OCI-LY1 (cell line): ENCODE measurements around the gene MUC6.

Experiments
- H2AFZ ChIP-seq: fragments of 200-600 bp; sonication (generic), shearing (Covaris generic); 2 replicates; pipeline ENCODE4 v1.6.0; 2014; ENCODE audit warnings: antibody characterized with exemption, mild to moderate bottlenecking, low read length
- H3F3A ChIP-seq: fragments of 200-600 bp; sonication (generic), shearing (Covaris generic); 2 replicates; pipeline ENCODE4 v1.6.0; 2014; ENCODE audit warnings: mild to moderate bottlenecking, antibody characterized with exemption, low read length, moderate library complexity; ENCODE audit not compliant: insufficient read depth
- H3K27ac ChIP-seq: fragments of 200-600 bp; sonication (generic); 2 replicates; pipeline ENCODE4 v1.5.1; 2014; ENCODE audit warnings: low read length, mixed run types, mild to moderate bottlenecking, low read depth; ENCODE audit not compliant: poor library complexity, severe bottlenecking
- H3K27me3 ChIP-seq: fragments of 200-600 bp; sonication (generic); 2 replicates; pipeline ENCODE4 v1.6.0; 2014; ENCODE audit warnings: antibody characterized with exemption, mild to moderate bottlenecking, low read length, moderate library complexity; ENCODE audit not compliant: insufficient read depth
- H3K36me3 ChIP-seq: fragments of 200-600 bp; sonication (generic); 2 replicates; pipeline ENCODE4 v1.6.1; 2014; ENCODE audit warnings: mild to moderate bottlenecking, antibody characterized with exemption, low read length, moderate library complexity, mixed read lengths; ENCODE audit not compliant: insufficient read depth
- H3K4me1 ChIP-seq: fragments of 200-600 bp; sonication (generic); 2 replicates; pipeline ENCODE4 v1.5.1; 2014; ENCODE audit warnings: mild to moderate bottlenecking, low read length, moderate library complexity; ENCODE audit not compliant: insufficient read depth, severe bottlenecking
- H3K4me2 ChIP-seq: fragments of 200-600 bp; sonication (generic), shearing (Covaris generic); 2 replicates; pipeline ENCODE4 v1.6.1; 2014; ENCODE audit warnings: low read length
- H3K4me3 ChIP-seq: fragments of 200-600 bp; sonication (generic); 2 replicates; pipeline ENCODE4 v1.5.1; 2014; ENCODE audit warnings: low read length, low read depth, mild to moderate bottlenecking, mixed read lengths; ENCODE audit not compliant: poor library complexity, severe bottlenecking
- H3K79me2 ChIP-seq: fragments of 200-600 bp; shearing (Covaris generic); 2 replicates; pipeline ENCODE4 v1.6.1; 2016; ENCODE audit warnings: mixed run types, low read length, mixed read lengths; ENCODE audit not compliant: insufficient read depth
- H3K9ac ChIP-seq: fragments of 200-600 bp; sonication (generic), shearing (Covaris generic); 2 replicates; pipeline ENCODE4 v1.6.1; 2014; ENCODE audit warnings: mild to moderate bottlenecking, low read length, mixed read lengths
- H3K9me2 ChIP-seq: fragments of 200-600 bp; sonication (generic), shearing (Covaris generic); 2 replicates; pipeline ENCODE4 v1.6.1; 2014; ENCODE audit warnings: low read depth, mild to moderate bottlenecking, low read length, mixed read lengths
- H3K9me3 ChIP-seq: fragments of 200-600 bp; shearing (Covaris generic); 2 replicates; pipeline ENCODE4 v1.6.1; 2014; ENCODE audit warnings: low read length, mixed read lengths
- H4K20me1 ChIP-seq: fragments of 200-600 bp; sonication (generic), shearing (Covaris generic); 2 replicates; pipeline ENCODE4 v1.6.0; 2016; ENCODE audit warnings: mild to moderate bottlenecking, low read length; ENCODE audit not compliant: insufficient read depth
- EZH2 ChIP-seq: fragments of 200-600 bp; sonication (generic), shearing (Covaris generic); IDR thresholded peaks from 2 replicates; pipeline ENCODE4 v1.8.0; 2017; ENCODE audit warnings: borderline replicate concordance, mixed run types, mild to moderate bottlenecking, antibody characterized with exemption, low read length, moderate library complexity, mixed read lengths
- TF ChIP-seq, protein P1 (sequence below): fragments of 200-600 bp; sonication (generic), shearing (Covaris generic); IDR thresholded peaks from 2 replicates; pipeline ENCODE4 v1.5.1; 2017; ENCODE audit warnings: mild to moderate bottlenecking, antibody characterized with exemption, low read length, moderate library complexity, mixed read lengths

MUC6 gene

GRCh38 chr11:1060410-1060809 lies 23.9 kb upstream of the MUC6 start:
- Histone ChIP-seq H3K4me1 (no peaks in the 10 kb centered on the region), H3K27ac (no peak overlapping the region), H3K9me2 (no peaks in the 10 kb centered on the region), H3K4me2 (no peak overlapping the region), H4K20me1 (no peaks in the 10 kb centered on the region), H2AFZ (no peak overlapping the region), H3K9me3 (no peaks in the 10 kb centered on the region), H3K36me3 (no peaks in the 10 kb centered on the region; the same call in 1 of the 2 replicates), H3K79me2 (no peaks in the 10 kb centered on the region), H3K4me3 (no peak overlapping the region), H3K9ac (no peak overlapping the region), H3F3A (no peaks in the 10 kb centered on the region), H3K27me3 (no peaks in the 10 kb centered on the region; the same call in 1 of the 2 replicates)
- TF ChIP-seq, protein P1, sequence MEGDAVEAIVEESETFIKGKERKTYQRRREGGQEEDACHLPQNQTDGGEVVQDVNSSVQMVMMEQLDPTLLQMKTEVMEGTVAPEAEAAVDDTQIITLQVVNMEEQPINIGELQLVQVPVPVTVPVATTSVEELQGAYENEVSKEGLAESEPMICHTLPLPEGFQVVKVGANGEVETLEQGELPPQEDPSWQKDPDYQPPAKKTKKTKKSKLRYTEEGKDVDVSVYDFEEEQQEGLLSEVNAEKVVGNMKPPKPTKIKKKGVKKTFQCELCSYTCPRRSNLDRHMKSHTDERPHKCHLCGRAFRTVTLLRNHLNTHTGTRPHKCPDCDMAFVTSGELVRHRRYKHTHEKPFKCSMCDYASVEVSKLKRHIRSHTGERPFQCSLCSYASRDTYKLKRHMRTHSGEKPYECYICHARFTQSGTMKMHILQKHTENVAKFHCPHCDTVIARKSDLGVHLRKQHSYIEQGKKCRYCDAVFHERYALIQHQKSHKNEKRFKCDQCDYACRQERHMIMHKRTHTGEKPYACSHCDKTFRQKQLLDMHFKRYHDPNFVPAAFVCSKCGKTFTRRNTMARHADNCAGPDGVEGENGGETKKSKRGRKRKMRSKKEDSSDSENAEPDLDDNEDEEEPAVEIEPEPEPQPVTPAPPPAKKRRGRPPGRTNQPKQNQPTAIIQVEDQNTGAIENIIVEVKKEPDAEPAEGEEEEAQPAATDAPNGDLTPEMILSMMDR: no peak
- no peak for TF ChIP-seq EZH2

DNA sequence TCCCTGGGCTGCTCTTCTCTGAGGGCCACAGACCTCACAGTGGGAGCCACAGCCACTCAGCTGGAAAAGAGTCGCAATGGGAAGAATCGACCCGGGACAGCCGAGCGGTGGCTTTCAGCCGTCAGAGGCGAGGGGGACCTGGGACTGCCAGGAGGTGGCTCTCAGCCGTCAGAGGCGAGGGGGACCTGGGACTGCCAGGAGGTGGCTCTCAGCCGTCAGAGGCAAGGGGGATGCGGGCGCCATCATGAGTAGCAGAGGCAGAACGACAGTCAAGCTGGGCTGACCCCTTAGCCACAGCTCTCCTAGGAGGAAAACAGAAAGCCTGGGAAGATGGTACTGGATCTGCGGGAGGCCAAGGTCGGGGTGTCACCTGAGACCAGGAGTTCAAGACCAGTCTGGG lies 23.2 kb upstream of the MUC6 start:
- Histone ChIP-seq H3K79me2 (no peaks in the 10 kb centered on the region), H3K27me3 (no peaks in the 10 kb centered on the region; the same call in 1 of the 2 replicates), H3K4me3 (no peak overlapping the region), H3K4me1 (no peaks in the 10 kb centered on the region), H3K27ac (no peak overlapping the region), H3K9me3 (no peaks in the 10 kb centered on the region), H3F3A (no peaks in the 10 kb centered on the region), H2AFZ (no peak overlapping the region), H3K9ac (no peak overlapping the region), H3K9me2 (no peaks in the 10 kb centered on the region), H4K20me1 (no peaks in the 10 kb centered on the region), H3K4me2 (no peak overlapping the region), H3K36me3 (no peaks in the 10 kb centered on the region; the same call in 1 of the 2 replicates)
- TF ChIP-seq, protein P1: no peak
- TF ChIP-seq EZH2: no peak

DNA sequence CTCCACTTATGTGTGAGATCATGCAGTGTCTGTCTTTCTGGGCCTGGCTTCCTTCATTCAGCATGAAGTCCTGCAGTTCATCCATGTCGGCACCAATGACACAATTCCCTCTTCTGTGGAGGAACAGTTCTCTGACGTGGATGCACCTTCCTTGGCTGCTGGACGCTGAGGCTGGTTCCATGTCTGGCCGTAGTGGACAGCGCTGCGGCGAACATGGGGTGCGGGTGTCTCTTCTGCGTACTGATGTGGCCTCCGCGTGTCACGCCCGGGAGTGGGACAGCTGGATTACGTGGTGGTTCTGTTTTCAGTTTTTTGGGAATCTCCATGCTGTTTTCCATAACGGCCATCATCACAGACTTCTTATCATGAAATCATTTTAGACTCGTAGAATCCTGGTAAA lies 21.3 kb upstream of the MUC6 start:
- Histone ChIP-seq H3K4me1 (no peaks in the 10 kb centered on the region), H3K4me3 (no peak overlapping the region), H4K20me1 (no peaks in the 10 kb centered on the region), H3K9ac (no peak overlapping the region), H3K36me3 (no peaks in the 10 kb centered on the region; the same call in 1 of the 2 replicates), H2AFZ (no peak overlapping the region), H3K4me2 (no peak overlapping the region), H3K9me2 (no peaks in the 10 kb centered on the region), H3K79me2 (no peaks in the 10 kb centered on the region), H3K9me3 (no peaks in the 10 kb centered on the region), H3K27ac (no peak overlapping the region), H3F3A (no peaks in the 10 kb centered on the region), H3K27me3 (no peaks in the 10 kb centered on the region; the same call in 1 of the 2 replicates)
- TF ChIP-seq, protein P1: no peak
- TF ChIP-seq EZH2: no peak
